Memory B cell (primary cell): ENCODE results near the gene LDLRAD4.

Source experiments
- ATAC-seq: fragments of 150-1000 bp; cut with Tn5 transposase; 2 replicates; pipeline ENCODE4 v1.10.0; 2021; ENCODE audit warnings: low read depth, mild to moderate bottlenecking, moderate library complexity
- DNase-seq, 2 donors: peaks; one replicate each; pipeline ENCODE4 v3.0.0; 2022; ENCODE audit warnings: low spot score in 2 of 2
- H3K27ac Mint-ChIP-seq: one replicate; pipeline ENCODE4 v1.8.0; 2022; ENCODE audit warnings: mild to moderate bottlenecking, moderate library complexity, mixed read lengths
- H3K27me3 Mint-ChIP-seq: one replicate; pipeline ENCODE4 v1.8.0; 2022; ENCODE audit warnings: mixed read lengths
- H3K36me3 Mint-ChIP-seq: one replicate; pipeline ENCODE4 v1.8.0; 2022; ENCODE audit warnings: mild to moderate bottlenecking, mixed read lengths
- H3K4me1 Mint-ChIP-seq: one replicate; pipeline ENCODE4 v1.8.0; 2022; ENCODE audit warnings: mixed read lengths
- H3K4me3 Mint-ChIP-seq: one replicate; pipeline ENCODE4 v1.8.0; 2022; ENCODE audit warnings: mild to moderate bottlenecking, moderate library complexity, mixed read lengths
- H3K9me3 Mint-ChIP-seq: one replicate; pipeline ENCODE4 v1.8.0; 2022; ENCODE audit warnings: mixed read lengths

Gene LDLRAD4

DNA sequence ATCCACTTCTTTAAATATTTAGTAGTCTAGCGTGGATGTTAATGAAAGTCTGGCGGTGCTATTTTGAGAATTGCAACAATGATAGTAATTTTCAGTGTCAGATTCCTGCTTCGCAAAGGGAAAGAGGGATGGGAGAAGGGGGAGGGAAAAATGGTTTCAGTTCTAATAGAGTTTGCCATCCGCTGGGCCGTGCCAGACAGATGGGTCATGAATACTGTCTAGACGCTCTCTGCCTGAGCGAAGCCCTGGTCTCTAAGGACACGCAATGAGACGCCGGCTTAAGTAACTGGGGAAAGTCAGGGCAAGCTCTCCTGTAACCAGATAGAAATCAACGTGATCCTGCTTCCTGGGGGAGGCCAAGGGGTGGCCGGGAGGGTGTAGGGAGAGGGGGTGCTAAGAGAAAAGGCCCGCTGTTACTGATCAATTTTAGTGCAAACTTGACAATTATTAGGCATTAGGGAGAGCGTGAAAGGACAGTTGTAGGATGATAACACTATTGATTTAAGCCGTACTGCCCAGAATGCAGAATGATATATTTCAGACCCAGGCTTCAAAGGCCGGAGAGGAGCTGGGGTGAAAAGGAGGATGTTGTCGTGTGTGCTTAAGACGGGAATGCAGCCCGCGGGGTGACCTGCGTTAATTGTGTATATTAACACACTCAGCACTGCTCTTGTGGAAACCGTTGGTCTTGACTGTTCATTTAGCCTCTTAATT, 229.2 kb downstream of the LDLRAD4 start:
- DNase-seq (no peak), ATAC-seq (peak; percentile 79)
- H3K36me3 Mint-ChIP-seq: no peaks in the 10 kb centered on the region
- H3K4me3 Mint-ChIP-seq: peak overlapping the region; percentile 79
- H3K27me3 Mint-ChIP-seq: peaks cover 16% of the 10 kb centered on the region
- peak overlapping the region; percentile 76 for H3K27ac Mint-ChIP-seq
- H3K9me3 Mint-ChIP-seq: no peaks in the 10 kb centered on the region
- peaks cover 12% of the 10 kb centered on the region for H3K4me1 Mint-ChIP-seq

DNA sequence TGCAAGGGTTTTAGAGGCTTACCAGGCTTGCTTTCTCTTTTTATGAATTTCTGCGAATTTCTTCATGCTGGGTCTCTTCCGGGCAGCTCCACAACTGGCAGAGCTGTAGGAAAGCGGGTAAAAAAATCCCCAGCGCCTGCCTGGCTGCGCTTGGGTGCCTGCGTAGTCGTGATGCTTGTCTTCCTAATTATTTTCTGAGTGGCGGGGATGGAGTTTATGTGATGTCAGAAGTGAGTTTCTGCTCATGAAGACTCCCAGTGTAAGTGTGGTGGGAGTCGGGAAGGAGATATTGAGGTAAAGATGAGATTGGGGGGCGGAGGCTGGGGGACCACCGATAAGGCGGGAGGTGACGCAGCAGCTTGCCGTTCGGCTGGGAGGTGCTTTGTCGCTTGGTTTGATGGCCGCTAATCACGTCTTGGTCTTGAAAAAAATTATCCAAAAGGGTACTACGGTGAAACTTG, 229.8 kb downstream of the LDLRAD4 start:
- Mint-ChIP-seq H3K27me3 (peaks cover 16% of the 10 kb centered on the region), H3K4me1 (peaks cover 12% of the 10 kb centered on the region), H3K36me3 (no peaks in the 10 kb centered on the region), H3K4me3 (peak overlapping the region; percentile 79), H3K27ac (no peak overlapping the region), H3K9me3 (no peaks in the 10 kb centered on the region)
- DNase-seq (no peak), ATAC-seq (peak; percentile 51)

DNA sequence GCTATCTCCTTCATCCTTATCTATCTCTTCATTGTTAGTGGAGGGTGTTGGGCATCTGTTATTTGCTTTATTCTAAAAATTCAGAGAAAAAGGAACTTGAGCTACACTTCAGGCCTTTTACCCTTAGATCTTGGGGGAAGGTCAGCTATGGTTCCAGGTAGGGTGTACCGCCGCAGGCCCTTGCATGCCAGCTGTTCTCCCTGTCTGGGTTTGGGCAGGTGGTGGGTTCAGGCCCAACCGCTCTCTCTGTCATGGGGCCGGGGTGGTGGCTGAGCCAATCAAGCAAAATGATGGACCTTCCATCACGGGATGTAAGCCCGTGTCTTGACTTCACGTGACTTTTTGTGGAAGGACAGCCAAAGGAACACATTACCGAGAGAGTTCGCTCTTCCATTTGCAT, 231.1 kb downstream of the LDLRAD4 start:
- Mint-ChIP-seq H3K36me3 (no peaks in the 10 kb centered on the region), H3K4me3 (no peak overlapping the region), H3K27me3 (peaks cover 18% of the 10 kb centered on the region), H3K9me3 (no peaks in the 10 kb centered on the region), H3K4me1 (peaks cover 12% of the 10 kb centered on the region), H3K27ac (no peak overlapping the region)
- DNase-seq (no peak), ATAC-seq (no peak)

DNA sequence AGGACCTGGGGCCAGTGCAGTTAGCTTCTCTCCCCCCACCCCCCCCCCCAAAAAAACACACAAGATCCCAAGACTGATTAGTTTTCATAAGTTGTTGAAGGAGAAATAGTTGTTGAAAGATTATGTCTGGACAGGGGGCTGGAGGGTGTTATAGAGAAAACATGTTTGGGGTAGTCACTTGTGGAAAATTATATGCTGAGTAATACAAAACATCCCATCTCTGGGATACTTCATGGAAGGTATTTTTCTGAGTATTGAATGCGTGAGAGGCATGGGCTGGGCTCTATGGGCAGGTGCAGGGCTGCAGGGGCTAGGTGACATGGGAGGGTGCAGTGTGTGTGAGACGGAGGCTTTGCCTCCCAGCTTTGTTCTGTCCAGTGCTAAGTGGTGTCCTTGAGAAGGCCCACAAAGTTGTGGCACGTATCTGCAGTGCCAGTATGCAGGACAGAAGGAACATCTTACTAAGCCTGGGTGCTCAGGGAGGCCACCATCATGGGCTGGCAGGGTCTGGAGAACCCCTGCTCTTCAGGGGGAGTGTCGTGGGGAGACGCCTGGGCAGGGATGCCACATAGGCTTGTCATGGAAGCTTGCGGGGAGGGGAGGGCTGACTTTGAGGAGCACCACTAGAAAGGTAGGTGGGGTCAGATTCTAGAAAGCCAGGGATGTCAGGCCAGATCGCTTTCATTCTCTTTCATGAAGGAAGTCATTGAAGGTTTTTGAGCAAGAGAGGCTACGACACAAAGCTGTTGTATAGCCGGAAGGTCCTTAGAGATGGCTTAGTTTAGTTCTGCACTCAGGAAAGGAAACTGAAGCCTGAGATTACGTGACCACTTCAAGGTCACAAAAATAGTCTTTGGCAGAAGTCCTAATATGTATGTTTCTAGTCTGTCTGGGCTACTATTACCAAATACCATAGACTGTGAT, 232.0 kb downstream of the LDLRAD4 start:
- H3K9me3 Mint-ChIP-seq: no peaks in the 10 kb centered on the region
- ATAC-seq: no peak
- no peaks in the 10 kb centered on the region for H3K36me3 Mint-ChIP-seq
- no peak for DNase-seq
- no peak overlapping the region for H3K27ac Mint-ChIP-seq
- peaks cover 12% of the 10 kb centered on the region for H3K4me1 Mint-ChIP-seq
- no peak overlapping the region for H3K4me3 Mint-ChIP-seq
- peaks cover 22% of the 10 kb centered on the region for H3K27me3 Mint-ChIP-seq

DNA sequence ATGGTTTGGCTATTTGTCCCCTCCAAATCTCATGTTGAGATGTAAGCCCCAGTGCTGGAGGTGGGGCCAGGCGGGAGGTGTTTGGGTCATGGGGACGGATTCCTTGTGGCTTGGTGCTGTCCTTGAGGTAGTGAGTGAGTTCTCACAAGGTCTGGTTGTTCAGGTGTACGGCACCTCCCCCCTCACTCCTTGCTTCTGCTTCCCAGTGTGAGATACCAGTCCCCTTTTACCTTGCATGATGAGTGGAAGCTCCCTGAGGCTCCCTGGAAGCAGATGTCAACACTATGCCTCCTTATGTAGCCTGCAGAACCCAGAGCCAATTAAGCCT, 232.6 kb downstream of the LDLRAD4 start:
- Mint-ChIP-seq H3K36me3 (no peaks in the 10 kb centered on the region), H3K4me3 (no peak overlapping the region), H3K9me3 (no peaks in the 10 kb centered on the region), H3K27me3 (peaks cover 24% of the 10 kb centered on the region), H3K4me1 (peaks cover 16% of the 10 kb centered on the region), H3K27ac (no peak overlapping the region)
- DNase-seq (no peak), ATAC-seq (no peak)

DNA sequence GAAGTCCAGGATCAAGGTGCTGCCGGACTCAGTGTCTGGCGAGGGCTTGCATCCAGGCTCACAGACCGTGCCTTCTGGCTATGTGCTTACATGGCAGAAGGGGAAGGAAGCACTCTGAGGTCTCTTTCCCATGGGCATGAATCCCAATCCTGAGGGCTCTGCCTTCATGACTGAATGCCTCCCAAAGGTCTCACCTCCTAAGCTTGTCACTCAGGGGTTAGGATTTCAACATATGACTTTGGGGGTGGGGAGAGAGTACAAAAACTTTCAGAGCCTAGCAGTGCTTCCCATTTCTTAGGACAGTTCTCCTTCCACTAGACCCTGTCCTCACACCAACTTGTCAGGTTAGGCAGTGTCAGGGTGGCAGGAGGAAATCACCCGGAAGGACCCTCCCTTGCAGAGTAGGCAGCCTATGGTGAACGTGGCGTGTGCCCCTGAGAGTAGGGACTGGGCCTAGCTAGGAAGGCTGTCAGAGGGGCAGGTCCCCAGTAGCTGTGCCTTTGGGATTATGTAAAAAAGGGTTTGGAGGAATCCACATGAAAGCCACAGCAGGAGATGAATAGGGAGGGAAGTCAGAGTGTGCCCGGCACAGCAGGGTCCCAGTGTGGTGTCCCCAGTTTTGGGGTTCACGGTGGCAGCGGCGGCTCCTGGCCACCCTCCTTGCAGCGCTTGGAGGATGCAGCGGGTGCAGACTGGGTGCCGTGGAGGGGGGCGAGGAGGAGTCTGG, 233.3 kb downstream of the LDLRAD4 start:
- no peaks in the 10 kb centered on the region for H3K36me3 Mint-ChIP-seq
- no peak for DNase-seq
- H3K27ac Mint-ChIP-seq: no peak overlapping the region
- no peaks in the 10 kb centered on the region for H3K9me3 Mint-ChIP-seq
- no peak for ATAC-seq
- peaks cover 19% of the 10 kb centered on the region for H3K4me1 Mint-ChIP-seq
- no peak overlapping the region for H3K4me3 Mint-ChIP-seq
- peaks cover 27% of the 10 kb centered on the region for H3K27me3 Mint-ChIP-seq

DNA sequence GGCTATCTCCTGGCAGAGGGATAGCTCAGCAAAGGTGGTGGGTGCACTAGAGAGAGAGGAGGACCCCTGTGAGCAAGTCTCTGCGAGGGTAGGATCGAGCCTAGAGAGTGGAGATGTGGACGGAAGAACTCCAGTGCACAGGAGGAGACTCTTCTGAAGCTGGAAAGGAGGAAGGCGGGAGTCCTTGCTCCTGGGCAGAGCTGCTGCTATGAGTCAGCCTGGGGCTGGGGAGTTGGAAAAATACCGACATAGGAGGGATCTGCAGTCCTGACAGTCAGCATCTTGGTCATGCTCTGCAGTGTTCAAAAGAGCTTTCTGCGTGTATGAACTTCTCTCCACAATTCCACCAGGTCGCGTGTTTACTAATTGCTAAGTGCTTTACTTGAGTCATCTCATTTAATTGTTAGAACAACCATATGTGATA, 233.8 kb downstream of the LDLRAD4 start:
- H3K27ac Mint-ChIP-seq: no peak overlapping the region
- no peak for ATAC-seq
- no peaks in the 10 kb centered on the region for H3K36me3 Mint-ChIP-seq
- no peak for DNase-seq
- no peaks in the 10 kb centered on the region for H3K9me3 Mint-ChIP-seq
- H3K4me1 Mint-ChIP-seq: peaks cover 18% of the 10 kb centered on the region
- H3K27me3 Mint-ChIP-seq: peaks cover 27% of the 10 kb centered on the region
- H3K4me3 Mint-ChIP-seq: no peak overlapping the region

DNA sequence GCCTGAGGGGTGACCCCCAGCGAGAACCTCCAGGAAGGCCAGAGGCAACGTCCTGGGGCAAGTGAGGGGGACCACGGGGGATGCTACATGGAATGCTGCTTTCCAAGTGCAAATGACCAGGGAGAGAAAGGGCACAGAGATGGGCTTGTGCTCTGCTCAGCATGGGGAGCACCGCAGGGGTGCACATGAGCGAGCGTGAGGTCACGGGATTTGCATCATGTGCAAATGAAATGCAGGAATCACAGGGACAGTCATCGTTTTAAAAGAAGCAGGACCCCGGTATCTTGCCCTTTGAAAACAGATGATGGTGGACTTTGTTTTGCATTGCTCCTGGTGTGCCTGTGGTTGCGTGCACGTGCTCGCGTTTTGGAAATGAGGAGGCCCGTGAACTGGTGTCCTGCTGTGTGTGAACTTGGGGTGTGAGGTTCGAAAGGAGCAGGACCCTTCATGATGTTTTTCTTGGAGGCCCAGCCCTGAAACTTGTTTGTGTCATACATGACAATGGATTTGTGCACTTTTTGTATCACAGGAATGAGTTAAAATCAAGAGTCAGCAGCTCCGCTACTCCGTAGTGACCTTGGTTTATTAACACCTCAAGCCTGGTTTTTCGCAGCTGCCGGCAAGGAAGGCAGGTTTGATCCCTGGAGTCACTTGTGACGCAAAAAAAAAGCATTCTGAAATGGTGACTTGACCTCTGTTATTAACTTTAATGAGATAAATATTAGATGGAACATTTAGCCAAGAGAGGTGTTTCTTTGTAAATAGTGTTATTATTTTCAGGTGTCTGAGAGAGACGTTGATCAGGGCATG, 234.5 kb downstream of the LDLRAD4 start:
- peaks cover 26% of the 10 kb centered on the region for H3K27me3 Mint-ChIP-seq
- no peak overlapping the region for H3K4me3 Mint-ChIP-seq

DNA sequence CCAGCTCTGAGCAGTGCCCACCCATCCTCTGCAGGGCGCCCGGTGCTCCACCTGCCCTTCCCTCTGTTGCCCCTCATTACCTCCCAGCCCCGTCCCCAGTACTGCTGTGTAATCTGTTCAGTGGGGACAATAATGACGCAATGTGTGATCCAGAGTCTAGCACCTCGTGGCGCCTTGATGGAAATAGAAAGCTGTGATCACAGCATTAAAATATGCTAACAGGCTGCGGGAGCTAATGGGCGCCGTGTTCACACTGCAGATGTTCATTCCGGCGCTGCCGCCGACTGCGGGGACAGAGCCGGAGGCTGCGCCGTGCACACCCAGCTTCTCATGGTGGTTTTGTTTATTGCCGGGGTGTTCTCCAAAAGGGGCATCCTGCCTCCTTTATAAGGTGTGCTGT, 235.2 kb downstream of the LDLRAD4 start:
- H3K9me3 Mint-ChIP-seq: no peaks in the 10 kb centered on the region
- H3K4me3 Mint-ChIP-seq: no peak overlapping the region
- H3K27me3 Mint-ChIP-seq: peaks cover 26% of the 10 kb centered on the region
- DNase-seq: no peak
- no peaks in the 10 kb centered on the region for H3K36me3 Mint-ChIP-seq
- no peak overlapping the region for H3K27ac Mint-ChIP-seq
- peaks cover 7% of the 10 kb centered on the region for H3K4me1 Mint-ChIP-seq
- no peak for ATAC-seq

More for the DNA sequence above, 234.5 kb downstream of the LDLRAD4 start:
- ATAC-seq (no peak), DNase-seq (no peak)
- Mint-ChIP-seq H3K27ac (no peak overlapping the region), H3K4me1 (peaks cover 12% of the 10 kb centered on the region), H3K9me3 (no peaks in the 10 kb centered on the region), H3K36me3 (no peaks in the 10 kb centered on the region)

DNA sequence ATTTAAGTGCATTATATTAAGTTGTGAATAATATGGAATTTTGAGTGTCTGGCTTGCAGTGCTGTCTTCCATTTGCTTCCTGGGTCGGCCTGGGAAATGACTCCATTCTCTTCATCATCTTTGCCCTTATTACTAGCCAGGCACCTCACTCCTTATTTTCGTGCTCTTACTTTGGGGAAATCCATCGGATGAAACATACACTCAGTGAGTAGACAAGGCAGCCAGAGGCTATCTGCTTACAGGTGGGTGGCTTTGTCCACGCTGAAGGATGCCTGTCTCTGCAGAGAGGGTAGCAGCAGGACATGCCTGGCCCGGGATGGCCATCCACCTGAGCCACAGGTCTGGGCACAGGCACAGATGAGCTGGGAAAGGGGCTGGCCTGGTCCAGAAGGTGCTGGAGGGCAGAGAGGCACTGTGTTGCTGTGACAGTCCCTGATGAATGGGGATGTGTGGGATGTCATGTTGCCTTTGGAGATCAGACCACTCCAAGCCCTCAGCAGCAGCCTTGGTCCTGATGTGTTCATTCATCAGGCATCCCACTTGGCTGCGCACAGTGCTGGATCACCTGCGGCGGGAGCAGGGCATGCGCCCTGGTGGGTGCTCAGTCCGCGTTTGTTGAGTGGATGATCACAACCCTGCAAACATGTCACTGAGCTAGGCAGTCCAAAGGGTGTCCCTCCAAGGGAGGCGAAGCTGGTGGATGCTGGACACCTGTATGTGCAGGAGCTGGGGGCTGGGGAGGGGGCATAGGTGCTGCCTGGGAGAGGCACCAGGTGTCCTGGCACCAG, 236.0 kb downstream of the LDLRAD4 start:
- no peak for ATAC-seq
- DNase-seq: no peak
- peaks cover 7% of the 10 kb centered on the region for H3K4me1 Mint-ChIP-seq
- H3K9me3 Mint-ChIP-seq: no peaks in the 10 kb centered on the region
- no peak overlapping the region for H3K4me3 Mint-ChIP-seq
- peaks cover 26% of the 10 kb centered on the region for H3K27me3 Mint-ChIP-seq
- H3K36me3 Mint-ChIP-seq: no peaks in the 10 kb centered on the region
- H3K27ac Mint-ChIP-seq: no peak overlapping the region

DNA sequence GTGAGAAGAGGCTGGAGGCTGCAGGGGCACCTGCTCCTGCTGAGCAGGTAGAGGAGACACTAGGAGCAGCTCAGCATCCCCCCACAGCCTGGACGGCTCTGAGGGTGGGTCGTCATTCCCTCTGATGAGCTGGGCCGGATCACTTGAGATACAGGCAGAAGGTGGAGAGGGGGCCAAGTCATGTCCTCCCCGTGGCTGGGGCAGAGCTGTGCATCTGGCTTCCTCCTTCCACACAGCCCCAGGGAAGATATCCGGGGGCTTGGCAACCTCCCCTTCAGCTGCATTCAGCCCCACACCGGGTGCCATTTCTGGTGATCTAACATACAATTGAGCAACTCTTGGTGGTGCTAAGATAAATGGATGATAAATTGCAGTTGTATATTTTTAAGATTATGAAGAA, 236.9 kb downstream of the LDLRAD4 start:
- H3K4me1 Mint-ChIP-seq: peaks cover 7% of the 10 kb centered on the region
- ATAC-seq: no peak
- DNase-seq: no peak
- no peaks in the 10 kb centered on the region for H3K36me3 Mint-ChIP-seq
- no peak overlapping the region for H3K27ac Mint-ChIP-seq
- H3K4me3 Mint-ChIP-seq: no peak overlapping the region
- no peaks in the 10 kb centered on the region for H3K9me3 Mint-ChIP-seq
- H3K27me3 Mint-ChIP-seq: peaks cover 23% of the 10 kb centered on the region

DNA sequence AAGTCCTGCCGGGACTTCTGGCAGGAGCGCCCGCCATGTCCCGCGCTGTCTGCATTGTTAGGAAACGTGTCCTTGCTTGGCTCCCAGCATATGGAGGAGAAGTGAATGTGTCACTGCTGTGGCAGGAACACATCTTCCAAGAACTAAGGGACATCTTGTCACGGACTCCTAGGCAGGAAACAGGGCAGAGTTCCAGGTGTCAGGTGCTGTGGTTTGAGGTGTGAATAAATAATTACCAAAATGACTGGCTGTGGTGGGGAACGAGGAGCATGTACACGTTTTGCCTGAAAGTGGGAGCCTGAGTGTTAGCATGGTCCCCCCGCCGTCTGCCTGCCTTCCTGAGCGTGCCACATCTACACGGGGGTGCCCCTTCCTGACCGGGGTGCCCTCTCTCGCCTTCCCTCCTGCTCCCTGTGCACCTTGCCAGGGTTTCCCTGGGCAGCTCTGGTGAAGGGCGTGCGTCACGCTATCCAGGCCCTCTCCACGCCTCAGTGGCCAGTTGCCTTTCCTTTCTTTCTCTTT, 237.5 kb downstream of the LDLRAD4 start:
- H3K4me3 Mint-ChIP-seq: no peak overlapping the region
- H3K36me3 Mint-ChIP-seq: peaks cover under 1% of the 10 kb centered on the region
- H3K27ac Mint-ChIP-seq: no peak overlapping the region
- peaks cover 21% of the 10 kb centered on the region for H3K27me3 Mint-ChIP-seq
- ATAC-seq (peak; percentile 14), DNase-seq (no peak)
- peaks cover 8% of the 10 kb centered on the region for H3K4me1 Mint-ChIP-seq
- H3K9me3 Mint-ChIP-seq: no peaks in the 10 kb centered on the region
